GM21381 (cell line): ENCODE data around the gene MICAL2.
A peak's percentile ranks its signal among the peaks of the same experiment; 100 is the strongest.

Source experiments
- ATAC-seq: cut with Tn5 transposase; IDR thresholded peaks from one replicate; pipeline ENCODE4 v1.9.1; 2021; ENCODE audit warnings: mild to moderate bottlenecking, moderate library complexity; ENCODE audit not compliant: unreplicated experiment

The MICAL2 gene

DNA sequence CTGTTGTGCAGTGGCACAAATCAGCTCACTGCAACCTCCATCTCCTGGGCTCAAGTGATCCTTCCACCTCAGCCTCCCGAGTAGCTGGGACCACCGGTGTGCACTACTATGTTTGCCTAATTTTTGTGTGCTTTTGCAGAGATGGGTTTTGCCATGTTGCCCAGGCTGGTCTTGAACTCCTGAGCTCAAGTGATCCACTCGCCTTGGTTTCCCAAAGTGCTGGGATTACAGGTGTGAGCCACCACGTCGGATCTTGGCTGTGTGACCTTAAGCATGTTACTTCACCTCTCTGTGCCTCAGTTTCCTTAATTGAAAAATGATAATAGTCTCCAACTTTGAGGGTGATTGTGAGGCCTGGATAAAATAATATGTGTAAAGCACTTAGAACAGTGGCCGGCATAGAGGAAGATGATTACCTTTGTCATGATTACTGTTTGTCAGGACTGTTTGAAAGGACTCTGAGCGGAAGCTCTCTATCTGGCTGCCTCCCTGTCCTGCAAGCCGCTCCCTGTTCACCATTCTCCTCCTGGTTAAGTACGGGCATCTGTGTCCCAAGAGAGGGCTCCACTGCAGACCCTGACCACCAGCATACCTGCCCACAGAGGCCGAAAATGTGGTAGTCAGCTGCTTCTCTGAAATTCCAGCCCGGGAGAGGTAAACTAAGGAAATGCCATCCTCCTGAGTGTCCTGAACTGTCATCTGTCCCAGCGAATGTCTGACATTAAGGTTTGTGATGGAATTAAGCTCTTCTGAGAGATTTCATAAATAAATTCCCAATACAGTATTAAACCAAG lies 73.6 kb downstream of the MICAL2 start:
- ATAC-seq = no peak

DNA sequence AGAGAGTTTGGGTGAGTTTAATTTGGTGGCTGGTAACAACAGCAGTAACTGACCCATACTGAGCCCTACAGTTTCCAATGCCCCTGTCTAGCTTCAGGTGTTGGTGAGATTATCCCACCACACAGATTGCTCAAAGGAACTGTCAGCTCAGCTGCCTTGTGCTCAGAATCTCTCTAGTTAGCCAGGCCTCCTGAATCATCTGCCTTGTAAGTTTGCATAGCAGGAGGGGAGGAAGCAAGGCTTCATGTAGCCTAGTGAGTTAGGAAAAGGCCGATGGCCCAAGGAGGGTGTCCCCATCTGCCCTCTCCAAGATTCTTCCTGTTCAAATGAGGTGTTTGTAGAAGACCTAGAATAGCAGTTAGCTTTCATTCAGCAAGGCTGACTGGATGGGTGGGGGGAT lies 74.3 kb downstream of the MICAL2 start:
- ATAC-seq = no peak

DNA sequence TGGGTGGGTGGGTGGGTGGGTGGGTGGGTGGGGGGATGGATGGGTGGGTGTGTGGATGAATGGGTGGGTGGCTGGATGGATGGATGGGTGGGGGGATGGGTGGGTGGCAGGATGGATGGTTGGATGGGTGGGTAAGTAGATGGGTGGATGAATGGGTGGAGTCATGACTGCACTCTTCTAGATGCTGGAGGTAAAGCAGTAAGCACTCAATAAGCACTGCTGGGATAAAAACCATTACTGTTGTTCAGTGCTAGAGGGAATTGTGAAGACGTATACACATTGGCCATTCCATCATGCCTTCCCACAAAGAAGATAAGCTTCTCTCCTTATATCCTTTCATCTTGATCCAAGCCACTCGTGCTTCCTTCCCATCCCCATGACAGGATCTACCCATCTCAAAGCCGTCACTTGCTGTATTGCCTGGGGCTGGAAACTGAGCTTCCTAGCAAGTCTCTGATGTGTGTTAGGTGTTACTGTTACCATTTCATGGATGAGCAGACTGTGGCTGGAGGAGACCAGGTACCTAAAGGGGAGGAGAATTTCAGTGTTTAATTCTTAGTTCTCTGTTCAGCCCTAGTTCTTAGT lies 74.8 kb downstream of the MICAL2 start:
- ATAC-seq = no peak

DNA sequence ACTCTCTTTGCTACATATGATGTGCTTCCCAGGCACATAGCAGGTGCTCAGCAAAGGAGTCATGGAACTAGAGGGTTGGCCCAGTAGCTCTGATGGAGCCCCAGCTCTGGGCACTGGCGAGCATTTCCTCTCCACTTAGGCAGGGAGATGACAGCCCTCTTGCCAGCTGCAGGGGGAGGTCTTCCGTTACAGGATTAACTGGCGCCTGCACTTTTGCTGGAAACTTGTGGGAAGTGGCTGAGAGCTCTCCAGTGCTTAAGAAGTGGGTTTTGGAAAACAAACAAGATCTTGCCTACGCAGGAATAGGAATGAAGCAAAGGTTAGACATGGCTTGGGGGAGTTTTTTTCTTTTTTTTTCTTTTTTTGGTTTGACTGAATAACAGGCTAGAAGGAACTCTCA lies 75.5 kb downstream of the MICAL2 start:
- ATAC-seq = no peak

DNA sequence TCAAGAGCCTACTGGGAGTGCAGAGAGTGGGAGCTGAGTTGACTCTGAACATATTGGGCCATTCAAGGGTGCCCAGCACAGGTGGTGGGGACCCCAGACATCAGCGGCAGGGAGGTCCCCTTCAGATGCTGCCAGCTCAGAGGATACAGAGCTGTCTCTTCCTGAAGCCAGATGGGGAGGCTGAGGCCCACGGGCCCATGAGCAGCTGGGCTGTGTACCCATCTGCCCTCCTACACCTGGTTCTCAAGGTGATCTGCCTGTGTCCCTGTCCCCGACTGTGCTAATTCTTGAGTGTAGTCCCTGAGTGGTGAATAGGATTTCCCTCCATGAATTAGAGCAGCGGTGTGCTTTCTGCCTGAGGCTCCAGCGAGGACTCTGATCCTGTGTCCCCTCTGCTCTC lies 76.3 kb downstream of the MICAL2 start:
- no peak for ATAC-seq

DNA sequence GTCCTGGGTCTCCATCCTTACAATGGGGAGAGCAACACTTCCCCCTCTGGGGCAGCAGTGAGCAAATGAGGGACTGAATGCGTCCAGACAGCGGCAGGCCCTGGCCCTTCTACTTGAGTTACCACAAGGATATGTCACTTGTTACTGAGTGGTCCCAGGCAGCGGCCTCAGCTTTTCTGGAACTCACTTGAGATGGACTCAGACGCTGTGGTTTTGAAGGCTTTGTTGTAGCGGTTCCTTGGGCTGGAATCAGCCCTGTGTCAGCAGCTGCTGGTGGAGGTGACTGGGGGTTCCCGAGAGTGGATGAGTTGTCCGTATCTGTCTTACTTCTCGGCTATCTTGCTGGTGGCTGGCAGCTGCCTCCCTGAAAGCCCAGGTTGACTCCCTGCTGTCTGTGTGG lies 77.0 kb downstream of the MICAL2 start:
- ATAC-seq = no peak

DNA sequence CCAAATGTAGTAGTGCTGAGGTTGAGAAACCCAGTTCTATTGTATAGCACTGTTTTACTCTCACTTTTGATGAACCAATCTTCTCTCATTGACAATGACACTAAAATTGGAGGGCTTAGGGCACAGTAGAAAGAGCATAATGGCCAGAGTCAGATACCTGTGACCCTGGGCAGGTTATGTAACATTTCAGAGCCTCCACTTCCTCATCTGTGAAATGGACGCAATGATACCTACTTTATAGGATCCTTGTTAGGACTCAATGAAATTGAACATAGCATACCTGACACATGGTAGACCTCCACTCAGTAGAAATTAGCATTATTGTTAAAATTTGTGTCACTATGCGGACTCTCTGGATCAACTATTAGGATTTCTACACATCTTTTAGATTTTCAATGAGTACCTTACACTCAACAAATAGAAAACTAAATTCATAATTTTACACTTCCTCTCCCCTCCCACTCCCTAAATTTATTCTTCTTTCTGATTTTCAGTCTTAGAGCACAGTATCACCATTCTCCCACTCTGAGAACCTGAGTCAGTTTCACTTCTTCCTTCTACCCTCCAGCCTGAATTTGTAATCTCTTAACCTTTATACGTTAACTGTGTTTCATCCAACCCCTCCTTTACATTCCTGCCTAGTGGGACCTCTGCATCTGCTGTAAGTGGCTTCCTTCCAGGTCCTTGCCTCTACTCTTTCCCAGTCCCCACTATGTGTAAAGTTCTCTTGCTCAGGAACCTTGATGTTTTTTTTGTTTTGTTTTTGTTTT lies 78.3 kb downstream of the MICAL2 start:
- ATAC-seq = peak; percentile 88

DNA sequence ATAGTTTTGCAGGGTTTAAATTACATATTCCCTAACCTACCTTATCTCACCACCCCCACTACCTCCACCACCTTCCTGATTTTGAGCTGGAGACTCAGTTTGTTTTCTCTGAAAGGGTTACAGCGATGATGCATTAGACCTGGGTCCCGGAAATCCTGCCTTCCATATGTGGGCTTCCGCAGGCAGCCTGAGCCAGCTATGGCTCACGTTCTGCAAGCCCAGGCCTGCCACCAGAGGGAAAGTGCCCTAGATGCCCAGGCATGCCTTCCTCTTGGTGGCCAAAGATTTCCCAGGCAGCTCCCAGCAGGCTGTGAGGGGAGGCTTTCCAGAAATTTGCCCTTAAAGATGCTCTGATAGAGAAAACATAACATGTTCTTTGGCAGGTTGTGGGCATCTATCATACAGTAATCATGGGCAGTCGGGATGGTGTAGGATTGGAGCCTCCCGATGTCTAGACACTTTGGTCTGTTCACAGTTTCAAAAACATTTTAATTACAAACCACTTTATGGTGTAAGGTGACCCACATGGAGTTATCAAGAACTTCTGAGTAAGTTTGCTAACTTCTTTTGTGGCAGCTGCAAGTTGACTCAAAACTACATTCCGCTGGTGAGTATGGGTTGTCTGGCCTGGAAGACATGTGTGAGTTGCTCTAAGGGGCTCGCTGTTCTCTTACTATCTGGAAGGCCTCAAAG lies 79.3 kb downstream of the MICAL2 start:
- no peak for ATAC-seq

DNA sequence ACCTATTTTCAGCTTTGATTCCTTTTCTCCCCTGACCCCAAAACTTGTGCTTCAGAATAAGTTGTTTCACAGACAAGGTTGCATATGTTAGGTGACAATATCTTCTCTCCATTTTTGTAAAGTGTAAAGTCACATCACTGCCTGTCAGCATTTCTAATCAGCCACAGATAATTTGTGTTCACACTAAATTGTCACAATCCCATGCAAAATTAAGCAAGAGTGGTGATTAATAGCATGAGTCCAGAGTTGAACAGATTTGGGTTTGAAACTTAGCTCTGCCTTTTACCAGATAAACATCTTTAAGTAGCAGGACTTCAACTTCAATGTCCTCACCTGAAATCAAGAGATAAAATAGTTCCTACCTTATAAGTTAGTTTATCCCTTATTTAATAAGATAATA lies 80.1 kb downstream of the MICAL2 start:
- no peak for ATAC-seq

DNA sequence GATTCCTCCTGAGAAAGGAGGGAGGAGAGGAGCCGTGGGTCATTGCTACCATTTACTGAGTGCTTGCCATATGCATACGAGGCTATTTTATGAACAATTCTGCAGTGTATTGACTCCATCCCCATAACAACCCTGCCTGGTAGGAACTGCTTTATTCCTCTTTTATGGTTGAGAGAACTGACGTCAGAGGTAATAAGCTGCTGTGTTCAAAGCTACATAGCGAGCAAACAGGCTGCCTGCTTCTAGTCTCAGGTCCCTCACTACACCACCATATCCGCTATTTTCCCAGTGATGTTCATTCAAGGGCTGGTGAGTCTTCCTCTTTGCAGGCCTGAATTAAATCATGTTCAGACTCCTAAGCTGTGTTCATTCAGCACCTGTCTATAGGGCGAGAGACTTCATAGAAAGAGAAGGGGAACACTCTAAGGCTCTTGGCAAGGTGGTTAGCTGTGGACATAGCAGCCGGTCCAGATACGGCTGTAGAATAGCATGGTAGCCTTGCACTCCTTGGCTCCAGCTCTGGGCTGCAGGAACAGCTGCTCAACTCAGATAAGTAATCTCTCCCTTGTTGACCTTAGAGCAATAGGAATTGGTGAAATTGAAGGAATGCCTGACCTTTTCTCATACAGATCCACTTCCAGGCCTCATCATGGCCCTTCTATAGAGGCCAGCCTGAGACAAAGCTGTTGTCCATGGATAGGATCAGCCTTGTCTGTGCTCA lies 82.6 kb downstream of the MICAL2 start:
- ATAC-seq = no peak

DNA sequence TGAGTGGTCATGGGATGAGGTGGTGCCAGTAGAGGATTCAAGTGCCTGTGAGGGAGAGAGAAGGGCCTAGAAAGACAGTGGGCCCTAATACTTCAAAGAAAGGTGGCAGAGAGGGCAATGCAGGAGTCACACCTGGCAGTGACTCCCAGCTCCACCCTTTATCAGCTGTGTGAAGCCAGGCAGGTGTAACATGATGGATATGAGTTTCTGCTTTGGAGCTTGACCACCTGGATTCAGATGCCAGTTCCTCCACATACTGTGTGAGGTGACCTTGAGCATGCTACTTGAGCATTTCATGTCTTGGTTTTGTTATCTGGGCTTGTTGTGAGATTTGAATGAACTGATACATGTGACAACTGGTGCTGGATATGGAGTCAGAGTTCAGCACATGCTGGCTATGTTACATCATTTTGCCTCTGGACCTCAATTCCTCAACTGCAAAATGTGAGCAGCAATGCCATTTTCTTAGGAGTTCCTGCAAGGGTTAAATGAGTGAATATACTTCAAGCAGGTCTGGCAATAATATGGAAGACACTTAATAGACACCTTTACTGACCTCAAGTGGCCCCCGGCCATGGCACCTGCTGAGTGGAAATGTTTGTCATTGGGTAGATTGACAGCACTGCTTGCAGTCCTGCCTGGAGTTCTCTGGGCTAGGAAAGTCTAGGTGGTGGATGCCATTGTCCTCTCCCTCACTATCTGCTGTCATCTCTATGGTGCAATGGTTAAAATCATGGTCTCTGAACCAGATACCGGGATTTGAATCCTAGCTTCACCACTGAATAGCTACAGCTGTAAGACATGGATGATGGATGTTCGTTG lies 83.3 kb downstream of the MICAL2 start:
- ATAC-seq = no peak

DNA sequence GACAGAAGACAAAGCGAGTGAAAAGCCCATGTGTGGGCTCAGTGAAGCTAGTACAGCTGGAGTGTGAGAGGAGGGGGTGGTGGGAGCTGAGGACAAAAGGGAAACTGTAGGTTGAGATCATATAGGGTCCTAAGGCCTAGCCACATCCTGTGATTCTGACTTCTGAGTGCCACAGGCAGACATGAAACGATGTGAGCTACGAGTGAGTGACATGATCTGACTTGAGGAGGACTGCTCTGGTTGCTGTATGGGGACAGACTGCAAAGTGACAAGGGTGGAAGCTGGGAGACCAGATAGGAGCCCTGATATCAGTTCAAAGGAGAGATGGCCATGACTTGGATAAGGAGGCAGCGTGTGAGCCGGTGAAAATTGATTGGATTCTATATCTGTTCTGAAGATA lies 85.4 kb downstream of the MICAL2 start:
- peak; percentile 85 for ATAC-seq

DNA sequence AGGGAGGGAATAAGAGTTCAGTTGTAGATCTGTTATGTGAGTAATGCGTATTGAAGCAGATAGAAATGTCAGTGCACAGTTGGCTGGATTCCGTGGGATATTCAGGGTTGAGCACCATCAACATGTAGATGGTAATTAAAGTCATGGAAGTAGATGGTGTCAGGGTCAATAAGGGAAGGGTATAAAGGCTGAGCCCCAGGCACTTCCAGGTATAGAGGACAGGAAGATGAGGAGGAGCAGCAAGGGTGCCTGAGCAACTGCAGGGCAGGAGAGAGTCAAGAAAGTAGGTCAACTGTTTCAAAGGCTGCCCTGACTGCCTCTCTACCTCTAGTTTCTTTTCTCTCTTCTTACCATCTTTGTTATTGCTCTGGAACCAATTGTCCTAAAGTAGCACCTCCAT lies 85.9 kb downstream of the MICAL2 start:
- ATAC-seq = no peak

DNA sequence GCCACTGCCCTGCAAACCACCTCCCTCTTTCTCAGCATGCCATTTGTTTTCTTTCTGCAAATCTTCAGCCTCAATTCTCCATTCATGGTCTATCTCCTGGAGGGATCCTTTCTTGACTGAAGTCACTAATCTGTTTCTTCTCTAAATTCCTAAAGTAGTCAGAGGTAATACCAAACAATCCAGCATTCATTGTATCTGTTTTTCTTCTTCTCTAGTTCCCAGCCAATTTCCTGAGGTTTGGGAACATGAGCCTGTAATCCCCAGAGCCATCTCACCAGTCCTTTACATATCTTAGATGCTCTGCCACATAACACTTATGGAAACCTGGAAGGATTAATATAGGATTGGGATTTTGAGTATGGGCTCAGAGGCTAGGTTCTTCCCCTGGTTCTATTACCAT lies 86.5 kb downstream of the MICAL2 start:
- ATAC-seq = no peak

DNA sequence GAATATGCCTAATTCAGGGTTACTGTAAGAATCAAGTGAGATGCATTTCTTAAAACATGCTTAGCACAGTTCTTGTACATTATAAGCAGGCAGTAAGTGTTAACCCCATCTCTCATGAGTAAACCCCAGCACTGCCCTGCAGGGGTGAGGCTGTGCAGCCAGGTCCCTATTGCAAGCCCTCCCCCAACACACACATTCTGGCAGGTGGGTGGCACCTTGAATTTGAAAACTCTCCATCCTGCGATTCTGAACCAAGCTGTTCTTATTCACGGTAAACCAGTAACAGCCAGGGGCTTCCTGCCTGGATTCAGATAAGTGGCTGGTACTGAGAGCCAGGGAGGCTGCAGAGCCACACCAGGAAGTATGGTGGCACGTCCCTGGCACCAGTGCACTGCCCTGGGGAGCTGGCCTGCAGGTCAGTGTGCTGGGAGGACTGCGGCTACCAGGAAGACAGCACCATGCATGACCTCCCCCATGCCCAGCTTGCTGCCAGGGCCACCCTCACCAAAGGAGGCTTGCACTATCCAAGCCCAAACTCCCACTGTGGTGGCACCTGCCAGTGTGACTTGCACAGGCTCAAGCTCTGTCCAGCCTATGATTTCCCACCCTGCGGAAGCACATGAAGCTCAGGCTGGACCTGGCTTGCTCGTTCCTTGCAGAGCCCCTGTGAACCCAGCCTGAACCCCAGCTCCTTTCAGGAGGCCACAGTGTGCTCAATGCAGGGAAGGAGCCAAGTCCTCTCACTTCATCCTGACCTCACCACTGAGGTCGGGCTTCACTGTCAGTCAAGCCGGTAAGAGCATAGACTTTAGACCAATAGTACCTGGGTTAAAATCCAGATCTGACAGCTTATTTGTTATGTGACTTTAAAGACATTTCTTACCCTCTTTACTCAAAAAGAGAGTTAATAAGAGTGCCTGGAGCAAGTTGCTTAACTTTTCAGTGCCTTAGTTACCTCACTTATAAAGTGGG lies 88.1 kb downstream of the MICAL2 start:
- ATAC-seq = no peak

DNA sequence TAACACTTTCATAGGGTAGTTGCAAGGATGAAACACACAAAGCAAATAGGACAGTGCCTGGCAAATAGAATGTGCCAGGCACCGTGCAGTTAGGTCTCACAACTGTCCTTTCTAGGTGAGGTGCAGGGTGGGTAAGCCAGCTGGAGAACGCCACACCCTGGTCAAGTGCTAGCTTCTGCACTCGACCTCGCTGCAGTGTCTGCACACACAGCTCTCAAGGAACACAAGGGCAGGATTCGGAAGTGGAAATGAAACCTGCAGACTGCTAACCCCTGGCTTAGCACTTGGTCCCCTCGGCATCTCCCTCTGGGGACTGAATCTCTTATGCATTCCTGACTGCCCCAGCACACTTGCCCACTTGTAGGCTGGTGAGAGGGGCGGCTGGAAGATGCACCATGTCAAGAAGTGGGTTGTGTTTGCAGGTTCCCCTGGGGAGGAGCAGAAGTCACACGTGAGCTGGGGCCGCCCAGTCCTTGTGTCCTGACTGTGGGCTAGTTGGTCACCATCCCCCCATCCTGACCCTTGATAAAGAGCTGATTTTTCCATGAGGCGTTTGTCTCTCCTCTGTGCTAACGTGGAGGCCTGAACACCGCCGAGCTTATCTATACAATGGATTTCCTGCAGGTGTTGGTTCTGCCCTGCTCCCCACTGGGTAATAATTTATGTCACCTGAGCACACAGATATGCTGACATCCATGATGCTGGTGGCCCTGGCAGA lies 89.0 kb downstream of the MICAL2 start:
- no peak for ATAC-seq

DNA sequence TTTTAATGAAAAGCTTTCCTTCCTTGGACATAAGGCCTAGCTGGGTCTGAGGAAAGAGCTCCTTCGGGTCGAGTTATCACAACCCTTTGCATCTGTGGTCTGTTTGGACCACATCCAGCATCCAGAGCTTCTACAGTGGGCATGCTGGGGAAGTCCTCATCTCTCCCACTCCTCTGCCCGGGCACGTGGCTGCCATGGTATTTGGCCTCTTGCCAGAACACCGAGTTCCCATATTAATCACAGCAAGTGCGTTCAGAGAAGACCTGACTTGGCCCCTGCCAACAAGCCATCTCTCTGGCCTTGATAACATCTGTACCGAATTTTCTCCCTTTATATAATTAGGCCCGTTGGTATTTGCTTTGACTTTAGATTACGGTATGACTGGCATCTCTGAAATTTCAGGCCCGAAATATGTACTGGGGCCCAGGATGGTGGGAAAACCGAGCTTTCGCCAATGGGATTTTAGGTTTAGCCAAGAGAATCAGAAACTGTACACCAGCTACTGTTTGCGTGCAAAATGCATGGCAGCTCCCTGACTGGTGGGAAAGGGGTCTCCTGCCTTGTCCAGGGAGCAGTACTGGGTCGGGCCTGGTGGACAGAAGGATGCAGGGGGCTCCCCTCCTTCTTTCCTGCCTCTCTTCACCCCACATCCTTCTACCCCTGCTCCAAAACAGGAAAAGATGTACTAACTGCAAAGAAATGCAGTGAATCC lies 90.0 kb downstream of the MICAL2 start:
- no peak for ATAC-seq
